IMR-90 (cell line): ENCODE measurements around the gene KIFC3. TPM values are rescaled to one million over a fixed set of nuclear protein-coding genes. Genes with fewer than 3 reads are reported as not detected.

Source experiments
- ATAC-seq: fragments of 200-7000 bp; cut with Tn5 transposase; 2 replicates; pipeline ENCODE4 v1.9.1; 2020; ENCODE audit warnings: low read depth, mild to moderate bottlenecking, moderate library complexity
- BruUV-seq: library from RNA; stranded (reverse); fragments of 400-500 nt; replicated peaks from 2 replicates; lab custom pipeline; 2021; lab: Mats Ljungman, UMichigan
- CTCF ChIA-PET: fragments of 300-600 bp; formaldehyde crosslinking; extraction: SDS; loops from one replicate; lab custom pipeline; 2021; ENCODE audit warnings: antibody characterized with exemption; lab: Yijun Ruan, JAX
- POLR2A ChIA-PET: fragments of 300-600 bp; sonication (Branson Sonifier 250); formaldehyde crosslinking; loops from one replicate; lab custom pipeline; 2022; ENCODE audit warnings: antibody characterized with exemption; ENCODE audit not compliant: unreplicated experiment; lab: Charles Lee
- DNase-seq: peaks from one replicate; pipeline ENCODE4 v3.0.0; 2013
- H2AFZ ChIP-seq: replicated peaks from 2 replicates; pipeline ENCODE3; 2013; ENCODE audit warnings: low read length, mild to moderate bottlenecking; ENCODE audit not compliant: poor library complexity
- H2AK5ac ChIP-seq: 2 replicates; pipeline ENCODE4 v1.6.1; 2013; ENCODE audit warnings: low read depth, low read length, inconsistent platforms
- H2AK9ac ChIP-seq: replicated peaks from 2 replicates; pipeline ENCODE3; 2013; ENCODE audit warnings: mild to moderate bottlenecking, low read depth, low read length, moderate library complexity; ENCODE audit not compliant: poor library complexity
- H2BK120ac ChIP-seq: 2 replicates; pipeline ENCODE4 v1.6.1; 2013; ENCODE audit warnings: low read depth, low read length, inconsistent platforms
- H2BK15ac ChIP-seq: 3 replicates; pipeline ENCODE4 v1.6.1; 2013; ENCODE audit warnings: low read depth, low read length, inconsistent platforms
- H2BK20ac ChIP-seq: 2 replicates; pipeline ENCODE4 v1.6.1; 2013; ENCODE audit warnings: low read depth, mild to moderate bottlenecking, inconsistent platforms, low read length, moderate library complexity
- H2BK5ac ChIP-seq: 2 replicates; pipeline ENCODE4 v1.6.1; 2013; ENCODE audit warnings: mild to moderate bottlenecking, low read depth, low read length, inconsistent platforms; ENCODE audit not compliant: poor library complexity, severe bottlenecking
- H3K14ac ChIP-seq: replicated peaks from 2 replicates; pipeline ENCODE4 v1.6.1; 2013; ENCODE audit warnings: low read depth, low read length, inconsistent platforms
- H3K18ac ChIP-seq: 2 replicates; pipeline ENCODE4 v1.6.1; 2013; ENCODE audit warnings: low read depth, low read length, control low read depth
- H3K23ac ChIP-seq: 2 replicates; pipeline ENCODE4 v1.6.1; 2013; ENCODE audit warnings: low read depth, low read length, inconsistent platforms
- H3K27ac ChIP-seq: 2 replicates; pipeline ENCODE4 v1.5.1; 2013; ENCODE audit warnings: mild to moderate bottlenecking, control low read depth, low read length; ENCODE audit not compliant: insufficient read depth
- H3K27me3 ChIP-seq: 2 replicates; pipeline ENCODE4 v1.6.1; 2013; ENCODE audit warnings: low read length; ENCODE audit not compliant: control insufficient read depth, insufficient read depth
- H3K36me3 ChIP-seq: 2 replicates; pipeline ENCODE4 v1.6.1; 2013; ENCODE audit warnings: low read length, mixed read lengths; ENCODE audit not compliant: control insufficient read depth, insufficient read depth
- H3K4ac ChIP-seq: 2 replicates; pipeline ENCODE4 v1.6.1; 2013; ENCODE audit warnings: low read depth, low read length, inconsistent platforms
- H3K4me1 ChIP-seq: 2 replicates; pipeline ENCODE4 v1.6.1; 2013; ENCODE audit warnings: low read length, mixed read lengths; ENCODE audit not compliant: control insufficient read depth, insufficient read depth
- H3K4me2 ChIP-seq: 2 replicates; pipeline ENCODE4 v1.6.1; 2013; ENCODE audit warnings: low read depth, mild to moderate bottlenecking, control low read depth, low read length, moderate library complexity
- H3K4me3 ChIP-seq: 2 replicates; pipeline ENCODE4 v1.5.1; 2013; ENCODE audit warnings: low read depth, mild to moderate bottlenecking, control low read depth, low read length, moderate library complexity; ENCODE audit not compliant: insufficient read depth
- H3K56ac ChIP-seq: 2 replicates; pipeline ENCODE4 v1.6.1; 2013; ENCODE audit warnings: low read length, inconsistent platforms; ENCODE audit not compliant: insufficient read depth; ENCODE audit errors: extremely low read depth
- H3K79me1 ChIP-seq, 2 experiments: 2 replicates each; pipeline ENCODE4 v1.6.1; 2013; ENCODE audit warnings: low read length in 2 of 2, inconsistent platforms in 1 of 2, low read depth in 1 of 2
- H3K9ac ChIP-seq: 2 replicates; pipeline ENCODE4 v1.6.1; 2013; ENCODE audit warnings: low read depth, low read length, control low read depth
- H3K9me1 ChIP-seq: 2 replicates; pipeline ENCODE4 v1.6.1; 2013; ENCODE audit warnings: low read length, inconsistent platforms; ENCODE audit not compliant: insufficient read depth
- H3K9me3 ChIP-seq: 2 replicates; pipeline ENCODE4 v1.6.1; 2013; ENCODE audit warnings: low read length; ENCODE audit not compliant: control insufficient read depth, insufficient read depth
- H4K20me1 ChIP-seq: 2 replicates; pipeline ENCODE4 v1.6.1; 2013; ENCODE audit warnings: low read length, inconsistent platforms; ENCODE audit not compliant: insufficient read depth
- H4K5ac ChIP-seq: 2 replicates; pipeline ENCODE4 v1.6.1; 2013; ENCODE audit warnings: mild to moderate bottlenecking, low read depth, low read length, control low read depth
- H4K8ac ChIP-seq, 2 experiments: 2 replicates each; pipeline ENCODE4 v1.6.1; 2013; ENCODE audit warnings: low read depth in 2 of 2, low read length in 2 of 2, control low read depth in 1 of 2, inconsistent platforms in 1 of 2
- H4K91ac ChIP-seq: 2 replicates; pipeline ENCODE4 v1.6.1; 2013; ENCODE audit warnings: low read depth, low read length, inconsistent platforms; ENCODE audit not compliant: insufficient read depth
- BHLHE40 ChIP-seq: fragments of 150-350 bp; IDR thresholded peaks from 2 replicates; pipeline ENCODE4 v1.6.1; 2016; ENCODE audit warnings: mild to moderate bottlenecking, low read depth, low read length
- CEBPB ChIP-seq: IDR thresholded peaks from 2 replicates; pipeline ENCODE4 v1.6.1; 2012; ENCODE audit warnings: low read depth, low read length, improper control_type of control experiment
- CHD1 ChIP-seq: IDR thresholded peaks from 2 replicates; pipeline ENCODE4 v1.6.1; 2012; ENCODE audit warnings: low read depth, low read length, improper control_type of control experiment
- CTCF ChIP-seq: conservative IDR thresholded peaks from 2 replicates; pipeline ENCODE4 v1.5.1; 2012; ENCODE audit warnings: mild to moderate bottlenecking, low read depth, low read length, improper control_type of control experiment
- ELK1 ChIP-seq: fragments of 150-350 bp; IDR thresholded peaks from 2 replicates; pipeline ENCODE4 v1.6.1; 2016; ENCODE audit warnings: low read depth, mild to moderate bottlenecking, low read length, moderate library complexity, borderline replicate concordance
- FOS ChIP-seq: fragments of 150-350 bp; IDR thresholded peaks from 2 replicates; pipeline ENCODE4 v1.6.1; 2016; ENCODE audit warnings: low read depth, low read length
- MAFK ChIP-seq: IDR thresholded peaks from 2 replicates; pipeline ENCODE4 v1.6.1; 2012; ENCODE audit warnings: low read depth, low read length, improper control_type of control experiment
- MXI1 ChIP-seq: IDR thresholded peaks from 2 replicates; pipeline ENCODE4 v1.6.1; 2012; ENCODE audit warnings: low read depth, mild to moderate bottlenecking, low read length, moderate library complexity, borderline replicate concordance
- NFE2L2 ChIP-seq: fragments of 150-350 bp; IDR thresholded peaks from 2 replicates; pipeline ENCODE4 v1.6.1; 2016; ENCODE audit warnings: low read depth, mild to moderate bottlenecking, low read length
- POLR2A ChIP-seq: IDR thresholded peaks from 2 replicates; pipeline ENCODE4 v1.6.1; 2012; ENCODE audit warnings: mild to moderate bottlenecking, low read depth, low read length
- RAD21 ChIP-seq: IDR thresholded peaks from 2 replicates; pipeline ENCODE4 v1.6.1; 2012; ENCODE audit warnings: low read length, improper control_type of control experiment
- RFX5 ChIP-seq: IDR thresholded peaks from 2 replicates; pipeline ENCODE4 v1.8.0; 2012; ENCODE audit warnings: low read depth, mild to moderate bottlenecking, low read length, moderate library complexity
- USF2 ChIP-seq: fragments of 150-350 bp; IDR thresholded peaks from 2 replicates; pipeline ENCODE4 v1.6.1; 2017; ENCODE audit warnings: mild to moderate bottlenecking, antibody characterized with exemption, low read length, low read depth
- WGBS, 2 experiments: methylation state at CpG; one replicate each; pipeline versions ENCODE4 v1.1.5 to v1.1.7; 2013; ENCODE audit warnings: missing lambda C conversion rate in 2 of 2; ENCODE audit not compliant: insufficient read length in 1 of 2; ENCODE audit errors: extremely low coverage in 2 of 2; 5-methylcytosine and 5-hydroxymethylcytosine counted together
- dilution Hi-C: fragments of 300-500 bp; cut with HindIII; formaldehyde crosslinking; loops from one replicate; pipeline ENCODE4 v1.14.3; 2018; ENCODE audit warnings: low sequenced_read_pairs; ENCODE audit not compliant: unreplicated experiment
- in situ Hi-C: fragments of 300-500 bp; cut with MboI; formaldehyde crosslinking; loops from 3 replicates; pipeline ENCODE4 v1.14.3; 2019; ENCODE audit warnings: low sequenced_read_pairs, inconsistent platforms, mixed read lengths
- intact Hi-C: fragments of 100-400 bp; cut with micrococcal nuclease; formaldehyde crosslinking; loops from 2 replicates; pipeline ENCODE4 v1.10.0; 2022
- polyA plus RNA-seq, 3 experiments: library from polyadenylated mRNA; depleted of rRNA; stranded (reverse); fragments of >200 nt; gene quantifications; 2 replicates each; pipeline ENCODE4 v1.2.3, GENCODE V29; 2012; ENCODE audit warnings: low replicate concordance in 1 of 3
- total RNA-seq: library from RNA; depleted of rRNA; stranded (reverse); fragments of >200 nt; gene quantifications from 2 replicates; pipeline ENCODE4 v1.2.3, GENCODE V29; 2012

The KIFC3 gene
- total and polyA plus RNA-seq, 2 of the 4 experiments (the other 2 are of a cell fraction), result 48.6 to 62.5 TPM

- in situ Hi-C loops, result no loop called here
Measured at GRCh38 chr16:57786632-57787518, 15.4 kb downstream of the KIFC3 start.

More at GRCh38 chr16:57786632-57787518, 15.4 kb downstream of the KIFC3 start:
- intact Hi-C loops, result no loop called here
- Histone ChIP-seq H3K36me3 (peaks cover 48% of the 10 kb centered on the region), H2AK9ac (peak overlapping the region; percentile 87), H3K4me2 (no peak overlapping the region), H3K9ac (no peak overlapping the region), H2BK20ac (no peak overlapping the region), H3K9me1 (0 out of 2 replicates have a peak, but pooled peaks cover 15% of the 10 kb centered on the region), H2BK120ac (no peak overlapping the region), H2AK5ac (no peak overlapping the region), H2BK5ac (no peak overlapping the region), H3K27ac (no peak overlapping the region; the same call in 1 of the 2 replicates), H2BK15ac (no peak overlapping the region), H3K23ac (no peak overlapping the region), H3K18ac (no peak overlapping the region), H4K8ac (no peak overlapping the region), H3K4ac (no peak overlapping the region; the same call in 1 of the 2 replicates), H3K79me1 (peaks cover 13 to 67% of the 10 kb centered on the region in 2 experiments), H3K27me3 (no peaks in the 10 kb centered on the region), H3K9me3 (no peaks in the 10 kb centered on the region), H3K14ac (no peak overlapping the region), H3K4me1 (peaks cover 8% of the 10 kb centered on the region; the same call in 1 of the 2 replicates), H4K20me1 (peaks cover 13% of the 10 kb centered on the region; the same call in 1 of the 2 replicates), H3K56ac (no peak overlapping the region), H4K5ac (no peak overlapping the region), H4K91ac (no peak overlapping the region), H2AFZ (peak overlapping the region; percentile 14), H3K4me3 (no peak overlapping the region)
- ATAC-seq (peak; percentile 69), DNase-seq (peak; percentile 52)
- no peak for TF ChIP-seq CHD1
- no peak for TF ChIP-seq POLR2A
- no peak for TF ChIP-seq MXI1
- TF ChIP-seq ELK1, result no peak
- TF ChIP-seq BHLHE40, result peak; percentile 82
- TF ChIP-seq RAD21, result no peak
- TF ChIP-seq FOS, result no peak
- TF ChIP-seq MAFK, result no peak
- no peak for TF ChIP-seq CTCF
- peak; percentile 86 for TF ChIP-seq USF2
- TF ChIP-seq RFX5, result no peak
- TF ChIP-seq CEBPB, result no peak
- no peak for TF ChIP-seq NFE2L2
- ChIA-PET CTCF (interaction anchor here (1.1 kb wide), 1 partner anchor 14 kb away, joined by 4 read pairs; no protein-coding TSS in a partner anchor), POLR2A (interaction anchor here (0.6 kb wide), 1 partner anchor 227 kb away, joined by 3 read pairs; no protein-coding TSS in a partner anchor)
- BruUV-seq, result no TSS peak
- dilution Hi-C loops, result no loop called here
- 39% methylated on average over 12 of the region's 26 CpGs; no CpG with 5 or more reads in 1 of the 2 experiments for WGBS, 2 experiments
